T follicular helper cell (primary cell): ENCODE data around the gene C1orf141.
"Not testable (repeated sequence)": the region's sequence is repeated elsewhere in the genome, so short reads cannot be mapped to it uniquely, and the experiment has no call there.

Experiments
- DNase-seq: peaks from one replicate; pipeline ENCODE4 v3.0.0-alpha.2; 2020; ENCODE audit warnings: low read depth
- total RNA-seq, 2 experiments: gene quantifications; one replicate each; lab custom pipeline; 2026; lab: John Stamatoyannopoulos, UW

C1orf141 gene
- 0 to 0.09 reads per million in 2 experiments for total RNA-seq

- DNase-seq = no peak
These were observed at the start of gene C1orf141 for GRCh38 chr1:67134695-67135094. TSS of gene C1orf141 (minus strand) at chr1:67134970. CDS start at chr1:67127240, 7,730 bp downstream.

GRCh38 chr1:67175530-67176087 lies 40.8 kb upstream of the C1orf141 start:
- DNase-seq = no peak

DNA sequence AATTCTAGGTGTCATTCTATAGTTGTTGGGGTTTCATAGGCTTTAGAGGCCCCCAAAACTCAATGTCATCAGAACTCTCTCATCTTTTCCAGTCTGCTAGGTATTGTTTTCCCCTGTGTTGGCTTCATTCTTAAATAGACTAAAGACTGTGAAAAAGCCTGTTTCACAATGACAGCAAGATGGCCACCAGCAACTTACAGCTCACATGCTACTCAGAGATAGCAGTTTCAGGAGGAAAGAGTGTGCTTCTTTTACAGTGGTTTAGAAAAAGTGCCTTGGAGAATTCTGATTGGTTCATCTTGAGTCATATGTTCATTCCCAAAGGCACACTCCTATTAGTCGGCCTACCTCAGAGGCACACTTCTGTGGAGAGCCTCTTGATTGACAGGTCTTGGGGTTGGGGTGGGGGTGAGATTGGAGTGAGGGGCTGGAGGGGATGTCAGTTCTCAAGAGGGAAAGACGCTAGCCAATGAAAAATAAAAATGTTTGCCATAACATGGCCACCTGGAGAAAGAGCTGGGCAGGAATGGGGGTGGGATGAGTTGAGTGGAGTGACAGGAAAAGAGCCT lies 40.0 kb upstream of the C1orf141 start:
- no peak for DNase-seq

DNA sequence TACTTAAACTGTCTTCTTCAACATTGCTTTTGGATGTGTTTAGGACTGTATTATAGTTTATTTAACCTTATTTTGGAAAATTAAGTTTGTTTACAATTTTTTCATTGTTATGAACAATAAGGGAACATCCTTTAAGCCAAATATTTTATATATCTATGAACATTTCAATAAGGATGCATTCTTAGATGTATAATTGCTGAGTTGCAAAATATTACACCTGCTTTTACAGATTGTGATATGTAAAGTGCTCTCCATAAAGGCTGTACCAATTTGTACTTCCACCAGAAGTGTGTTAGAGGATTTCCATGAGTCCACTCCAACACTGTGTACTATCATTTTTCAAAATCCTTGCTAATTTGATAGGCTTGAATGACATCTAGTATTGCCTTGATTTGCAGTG lies 39.2 kb upstream of the C1orf141 start:
- DNase-seq = no peak

GRCh38 chr1:67171978-67172377 lies 37.2 kb upstream of the C1orf141 start:
- no peak for DNase-seq

- no peak for DNase-seq
These were observed 36.8 kb upstream of the C1orf141 start for GRCh38 chr1:67171574-67171955.

DNA sequence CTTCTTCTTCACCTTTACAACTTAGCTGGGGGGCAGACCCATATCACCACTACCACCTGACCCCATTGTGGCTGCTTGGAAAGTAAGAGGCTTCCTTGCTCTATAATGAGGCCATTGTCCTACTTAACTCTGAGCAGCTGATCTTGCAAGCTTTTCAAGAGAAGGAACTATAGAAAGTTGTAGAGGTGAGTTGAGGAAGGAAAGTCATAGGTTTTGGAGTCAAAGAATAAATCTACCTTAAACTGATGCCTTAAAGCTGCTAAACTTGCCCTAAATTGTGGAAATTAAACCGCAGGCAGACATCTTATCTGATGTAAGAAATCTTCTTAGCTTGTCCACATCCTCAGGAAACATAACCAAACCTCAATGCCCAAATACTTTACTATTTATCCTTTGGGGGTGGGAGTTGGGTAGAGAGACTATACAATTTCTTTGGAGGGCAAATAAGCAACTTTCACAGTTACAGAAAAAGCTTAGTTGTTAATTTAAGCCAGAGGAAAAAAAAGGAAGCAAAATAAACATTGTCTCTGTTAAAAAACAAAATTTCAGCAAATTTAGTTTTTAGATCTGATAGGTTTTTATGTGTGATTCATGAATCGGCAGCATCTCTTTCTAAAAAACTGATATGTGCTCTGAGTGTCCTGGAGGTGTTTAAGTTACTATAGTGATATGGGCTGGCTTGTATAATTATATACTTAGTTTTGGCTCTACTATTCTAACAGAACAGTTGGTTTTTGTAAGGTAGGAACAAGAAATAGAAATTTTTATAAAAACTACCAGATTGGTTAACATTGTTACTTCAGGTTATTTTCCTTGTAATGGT lies 36.2 kb upstream of the C1orf141 start:
- DNase-seq = no peak

DNA sequence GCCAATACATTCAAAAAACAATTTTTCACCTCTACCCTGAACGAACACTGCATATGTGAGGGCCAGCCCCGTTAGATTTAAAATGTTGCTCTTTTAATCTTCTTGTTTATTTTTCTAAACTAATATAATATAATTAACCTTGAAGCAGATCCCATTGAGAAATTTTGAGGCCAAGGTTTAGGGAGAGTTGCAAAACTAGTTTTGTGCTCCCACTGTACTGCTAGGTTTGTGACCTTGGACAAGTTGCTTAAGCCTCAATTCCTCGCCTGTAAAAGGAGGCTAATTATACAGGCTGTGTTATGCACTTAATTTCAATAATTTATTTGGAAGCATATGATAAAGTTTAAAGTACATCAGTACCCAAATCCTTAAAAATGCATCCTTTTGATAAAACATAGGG lies 35.2 kb upstream of the C1orf141 start:
- no peak for DNase-seq

DNA sequence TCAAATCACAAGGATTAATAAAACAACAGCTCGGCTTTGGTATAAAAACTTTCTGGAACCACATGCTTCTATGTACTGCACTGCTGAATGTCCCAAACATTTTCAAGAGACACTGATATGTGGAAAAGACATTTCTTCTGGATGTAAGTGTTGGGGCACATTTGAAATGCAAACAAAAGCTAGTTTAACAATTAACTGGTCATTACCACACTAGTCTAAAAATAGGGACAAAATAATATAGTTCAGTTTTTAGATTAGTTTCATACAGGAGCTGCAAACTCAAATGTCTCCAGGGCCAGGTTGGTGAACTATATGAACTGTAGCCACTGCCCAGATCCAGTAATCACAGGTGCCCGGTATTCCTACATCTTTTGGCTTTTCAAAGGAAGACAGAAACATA lies 34.7 kb upstream of the C1orf141 start:
- DNase-seq = no peak

DNA sequence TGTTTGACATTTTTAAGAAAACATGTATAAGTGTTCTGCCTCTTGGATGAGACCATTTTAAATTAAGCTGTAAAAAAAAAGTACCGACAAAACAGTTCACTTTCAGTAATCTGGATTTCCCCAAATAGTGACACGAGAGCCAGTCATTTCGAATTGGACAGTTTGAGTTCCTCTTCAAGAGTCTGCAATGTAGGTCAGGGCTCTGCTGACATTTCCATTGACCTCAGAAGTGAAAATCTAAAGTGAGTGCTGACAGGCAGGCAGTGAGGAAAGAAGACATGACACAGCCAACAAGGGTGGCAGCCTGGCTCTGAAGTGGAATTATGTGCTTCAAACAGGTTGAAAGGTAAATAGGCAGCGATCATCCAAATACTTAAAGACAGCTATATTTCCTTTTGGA lies 31.4 kb upstream of the C1orf141 start, which contains the start of gene IL23R:
IL23R (plus strand) TSS at position 259 of the 400 bp plus-strand sequence. CDS start 1,667 bp downstream, outside the sequence.
- no peak for DNase-seq

- DNase-seq = no peak
These were observed 30.8 kb upstream of the C1orf141 start for GRCh38 chr1:67165468-67166041.

DNA sequence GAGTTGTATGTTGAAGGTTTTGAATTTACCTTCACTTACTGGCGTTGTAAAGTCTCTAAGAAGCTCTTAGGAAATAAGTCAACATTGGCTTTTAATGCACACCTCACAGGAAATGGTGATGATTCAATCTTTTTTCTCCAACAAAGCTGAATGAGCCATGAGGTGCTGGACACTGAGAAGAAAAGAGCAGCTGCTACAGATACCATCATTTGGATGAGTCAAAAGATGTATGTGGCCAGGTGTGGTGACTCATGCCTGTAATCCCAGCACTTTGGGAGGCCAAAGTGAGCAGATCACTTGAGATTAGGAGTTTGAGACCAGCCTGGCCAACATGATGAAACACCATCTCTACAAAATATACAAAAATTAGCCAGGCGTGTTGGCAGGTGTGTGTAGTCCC lies 28.2 kb upstream of the C1orf141 start:
- no peak for DNase-seq

DNA sequence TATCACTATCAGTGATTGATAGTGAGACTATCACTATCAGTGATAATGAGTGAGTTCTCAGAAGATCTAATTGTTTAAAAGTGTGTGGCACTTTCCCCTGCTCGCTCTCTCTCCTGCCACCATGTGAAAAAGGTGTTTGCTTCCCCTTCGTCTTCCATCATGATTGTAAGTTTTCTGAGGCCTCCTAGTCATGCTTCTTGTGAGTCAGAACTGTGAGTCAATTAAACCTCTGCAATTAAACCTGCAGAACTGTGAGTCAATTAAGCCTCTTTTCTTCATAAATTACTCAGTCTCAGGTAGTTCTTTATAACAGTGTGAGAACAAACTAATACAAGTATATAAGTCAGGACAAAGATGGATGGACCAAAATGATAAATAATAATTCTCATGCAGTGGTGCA lies 24.5 kb upstream of the C1orf141 start:
- DNase-seq = no peak

DNA sequence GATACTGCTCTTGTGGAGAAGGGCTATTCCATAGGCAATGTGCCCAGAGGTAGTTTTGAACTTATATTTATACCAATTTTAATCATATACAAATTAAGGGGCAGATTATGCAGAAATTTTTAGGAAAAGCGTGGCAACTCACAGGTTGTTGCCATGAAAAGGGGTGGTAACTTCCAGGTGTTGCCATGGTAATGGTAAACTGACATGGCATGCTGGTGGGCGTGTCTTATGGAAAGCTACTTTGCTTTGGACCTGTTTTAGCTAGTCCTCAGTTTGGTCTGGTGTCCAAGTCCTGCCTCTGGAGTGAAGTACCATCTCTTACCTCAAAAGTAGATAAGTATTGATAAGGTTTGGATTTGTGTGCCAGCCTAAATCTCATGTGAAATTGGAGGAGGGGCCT lies 23.6 kb upstream of the C1orf141 start:
- DNase-seq = no peak

DNA sequence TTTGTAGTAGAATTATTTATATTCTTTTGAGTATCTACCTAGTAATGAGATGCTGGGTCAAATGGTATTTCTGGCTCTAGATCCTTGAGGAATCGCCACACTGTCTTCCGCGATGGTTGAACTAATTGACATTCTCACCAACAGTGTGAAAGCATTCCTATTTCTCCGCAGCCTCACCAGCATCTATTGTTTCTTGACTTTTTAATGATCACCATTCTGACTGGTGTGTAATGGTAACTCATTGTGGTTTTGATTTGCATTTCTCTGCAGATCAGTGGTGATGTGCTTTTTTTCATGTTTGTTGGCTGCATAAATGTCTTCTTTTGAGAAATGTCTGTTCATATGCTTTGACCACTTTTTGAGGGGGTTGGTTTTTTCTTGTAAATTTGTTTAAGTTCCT lies 16.2 kb upstream of the C1orf141 start:
- no peak for DNase-seq

- peak; percentile 27 for DNase-seq
These were observed 14.5 kb upstream of the C1orf141 start for GRCh38 chr1:67149179-67149770.

GRCh38 chr1:67148516-67149178 lies 13.9 kb upstream of the C1orf141 start:
- no peak for DNase-seq

- DNase-seq = not testable (repeated sequence)
These were observed 13.2 kb upstream of the C1orf141 start for GRCh38 chr1:67147973-67148372.

DNA sequence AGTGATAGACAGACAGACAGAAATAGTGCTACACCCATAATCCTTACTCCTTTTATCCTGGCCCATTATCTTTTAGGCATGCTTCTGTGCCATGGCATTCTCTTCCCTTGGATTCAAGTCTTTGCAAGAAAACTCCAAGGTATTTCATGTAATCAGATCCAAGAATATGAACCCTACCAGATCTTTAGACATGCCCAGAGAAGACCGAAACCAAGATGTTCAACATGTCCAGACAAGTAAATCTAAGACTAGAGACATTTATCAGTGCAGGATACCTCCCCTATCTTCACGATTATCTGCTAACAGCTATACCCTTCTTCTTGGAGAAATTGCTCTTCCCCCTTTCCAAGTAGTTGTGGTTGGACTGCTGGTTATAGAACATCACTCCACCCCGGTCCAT lies 11.8 kb upstream of the C1orf141 start:
- no peak for DNase-seq

- no peak for DNase-seq
These were observed 11.3 kb upstream of the C1orf141 start for GRCh38 chr1:67146101-67146500.

DNA sequence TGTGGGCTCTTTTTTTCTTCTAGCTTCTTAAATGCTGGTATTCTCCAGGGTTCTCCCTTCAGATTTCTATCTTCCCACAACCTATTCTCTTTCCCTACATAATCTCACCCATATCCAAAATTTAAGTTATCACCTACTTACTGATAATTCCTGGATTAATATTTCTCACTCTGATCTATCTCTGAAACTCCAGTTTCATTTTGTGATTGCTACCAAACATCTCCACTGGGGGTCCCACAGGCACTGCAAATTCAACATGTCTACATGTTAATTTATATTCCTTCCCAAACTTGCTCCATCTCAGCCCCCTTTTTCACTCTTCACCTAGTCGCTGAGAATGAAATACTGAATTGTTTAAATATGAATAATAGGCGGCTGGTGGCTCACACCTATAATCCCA lies 9.9 kb upstream of the C1orf141 start:
- no peak for DNase-seq

GRCh38 chr1:67143966-67144365 lies 9.2 kb upstream of the C1orf141 start:
- no peak for DNase-seq
